Left forelimb (tissue), 1 donor: Measurements from ENCODE around the gene JMJD1C.
"Not testable (repeated sequence)": the region's sequence is repeated elsewhere in the genome, so short reads cannot be mapped to it uniquely, and the experiment has no call there.

Experiments used
- DNase-seq: peaks from one replicate; pipeline ENCODE4 v3.0.0-alpha.2; 2018; ENCODE audit warnings: low spot score

JMJD1C gene

DNA sequence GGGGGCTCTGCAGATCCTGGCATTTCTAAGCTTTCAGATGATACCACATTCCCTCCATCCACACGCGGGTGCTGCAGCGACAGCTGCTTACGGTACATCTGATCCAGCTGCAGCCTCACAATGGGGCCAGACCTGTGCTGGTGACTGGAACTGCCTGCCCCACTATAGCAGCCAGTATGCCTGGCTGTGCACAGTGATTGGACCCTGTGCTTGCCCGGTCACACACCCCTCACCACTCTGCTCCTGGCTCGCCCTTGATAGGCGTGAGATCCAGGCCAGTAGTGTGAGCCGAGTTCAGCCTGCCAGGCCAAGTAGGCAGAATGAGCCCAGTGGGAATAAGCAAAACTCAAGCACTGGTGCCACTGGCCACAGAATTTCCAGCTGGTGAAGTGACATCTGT, 167.8 kb downstream of the JMJD1C start:
- DNase-seq = no peak

DNA sequence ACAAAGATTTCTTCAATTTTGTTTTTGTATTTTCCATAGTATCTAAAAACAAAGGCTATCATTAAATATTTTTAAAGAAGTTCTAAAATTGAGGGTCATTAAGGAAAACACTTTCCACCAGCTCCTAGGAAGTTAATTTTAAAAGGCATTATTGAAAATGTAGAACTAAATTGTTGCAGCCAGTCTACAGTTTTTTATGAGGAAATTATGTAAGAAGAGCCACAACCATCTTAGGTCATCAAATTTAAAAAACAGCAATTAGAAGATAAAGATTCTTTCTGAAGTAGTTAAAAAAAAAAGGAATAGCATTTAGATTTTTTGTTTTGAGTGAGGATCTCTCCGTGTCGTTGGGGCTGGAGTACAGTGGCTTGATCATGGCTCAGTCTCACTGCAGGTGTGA, 171.0 kb downstream of the JMJD1C start:
- no peak for DNase-seq

DNA sequence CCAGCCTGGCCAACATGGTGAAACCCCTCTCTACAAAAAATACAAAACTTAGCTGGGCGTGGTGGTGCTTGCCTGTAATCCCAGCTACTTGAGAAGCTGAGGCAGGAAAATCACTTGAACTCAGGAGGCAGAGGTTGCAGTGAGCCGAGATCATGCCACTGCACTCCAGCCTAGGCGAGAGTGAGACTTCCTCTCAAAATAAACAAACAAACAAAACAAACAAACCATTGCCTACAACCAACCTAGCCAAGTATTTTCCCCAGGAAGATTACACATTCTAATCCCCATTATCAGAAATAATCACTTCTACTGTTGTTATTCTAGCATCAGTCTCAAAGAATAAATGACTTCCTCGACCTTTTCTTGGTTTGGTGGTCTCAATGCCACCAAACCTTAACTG, 172.9 kb downstream of the JMJD1C start:
- DNase-seq = not testable (repeated sequence)

DNA sequence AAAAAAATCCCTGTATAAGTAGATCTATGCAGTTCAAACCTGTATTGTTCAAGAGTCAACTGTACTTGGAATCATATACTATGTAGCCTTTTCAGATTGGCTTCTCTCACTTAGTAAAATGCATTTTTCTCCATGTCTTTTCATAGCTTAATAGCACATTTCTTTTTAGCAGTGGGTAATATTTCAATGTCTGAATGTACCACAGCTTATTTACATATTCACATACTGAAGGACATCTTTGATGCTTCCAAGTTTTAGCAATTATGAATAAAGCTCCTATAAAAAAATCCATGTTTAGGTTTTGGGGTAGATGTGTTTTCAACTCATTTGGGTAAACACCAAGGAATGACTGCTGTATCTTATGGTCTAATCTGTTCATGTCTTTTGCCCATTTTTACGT, 177.6 kb downstream of the JMJD1C start:
- no peak for DNase-seq

DNA sequence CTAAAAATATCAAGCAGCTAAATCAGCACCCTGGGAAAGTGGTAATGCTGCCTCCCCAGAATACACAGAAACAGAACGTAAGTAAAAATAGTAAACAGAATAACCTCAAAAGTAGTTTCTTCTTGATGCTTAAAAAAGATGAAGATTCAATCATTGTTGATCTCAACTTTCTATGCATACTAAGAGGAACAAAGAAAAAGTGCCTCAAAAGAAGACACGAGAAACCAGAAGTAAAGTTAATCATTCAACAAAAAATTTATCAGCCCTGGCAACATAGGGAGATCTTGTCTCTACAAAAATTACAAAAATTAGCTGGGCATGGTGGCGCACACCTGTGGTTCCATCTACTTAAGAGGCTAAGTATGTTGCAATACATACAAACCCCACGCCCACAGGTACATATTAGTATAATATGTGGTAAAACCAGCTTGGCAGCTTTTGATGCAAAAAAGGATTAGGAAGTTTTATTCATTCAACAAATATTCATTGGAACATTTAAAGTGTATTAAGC, 179.0 kb downstream of the JMJD1C start:
- no peak for DNase-seq

DNA sequence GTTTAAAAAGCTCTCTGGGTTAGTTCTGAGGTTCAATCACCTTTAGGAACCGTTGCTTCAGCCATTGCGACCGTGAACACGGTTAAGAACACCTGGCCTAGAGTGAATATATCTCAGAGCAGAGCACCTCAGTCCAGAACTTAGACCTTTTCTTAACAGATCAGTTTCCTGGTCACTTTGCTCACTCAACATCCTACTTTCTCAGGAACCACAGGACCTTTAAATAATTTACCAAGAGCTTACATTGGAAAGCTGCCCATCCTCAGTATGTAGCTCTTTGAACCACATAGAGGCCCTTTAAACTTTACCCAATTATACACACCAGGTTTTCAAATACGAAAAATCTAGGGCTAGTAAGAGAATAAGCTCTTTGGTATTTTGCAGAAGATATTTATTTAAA, 179.4 kb downstream of the JMJD1C start:
- no peak for DNase-seq

DNA sequence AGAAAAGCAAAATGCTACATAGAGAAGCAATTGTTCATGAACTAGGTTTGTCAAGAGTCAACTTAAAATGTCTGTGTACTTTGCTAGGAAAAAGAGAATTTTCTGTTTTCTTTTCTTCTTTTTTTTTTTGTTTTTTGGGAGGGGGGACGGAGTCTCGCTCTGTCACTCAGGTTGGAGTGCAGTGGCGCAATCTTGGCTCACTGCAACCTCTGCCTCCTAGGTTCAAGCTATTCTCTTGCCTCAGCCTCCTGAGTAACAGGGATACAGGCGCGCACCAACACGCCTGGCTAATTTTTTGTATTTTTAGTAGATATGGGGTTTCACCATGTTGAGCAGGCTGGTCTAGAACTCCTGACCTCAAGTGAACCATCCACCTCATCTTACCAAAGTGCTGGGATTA, 181.9 kb downstream of the JMJD1C start:
- not testable (repeated sequence) for DNase-seq

DNA sequence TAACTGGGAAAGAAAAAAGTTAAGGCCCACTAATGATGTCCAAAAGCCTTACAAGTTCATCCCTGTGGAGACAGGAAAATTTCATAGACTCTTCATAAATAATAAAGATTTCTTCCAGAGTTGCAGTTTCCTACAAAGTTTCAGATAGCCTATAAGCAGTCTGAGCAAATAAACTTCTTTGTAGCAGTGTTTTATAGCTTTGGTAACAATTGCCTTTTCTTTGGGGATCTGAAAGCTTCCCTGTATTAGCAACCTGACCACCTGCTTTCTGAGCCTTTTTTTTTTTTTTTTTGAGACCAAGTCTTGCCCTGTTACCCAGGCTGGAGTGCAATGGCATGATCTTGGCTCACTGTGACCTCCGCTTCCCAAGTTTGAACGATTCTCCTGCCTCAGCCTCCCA, 182.7 kb downstream of the JMJD1C start:
- no peak for DNase-seq

DNA sequence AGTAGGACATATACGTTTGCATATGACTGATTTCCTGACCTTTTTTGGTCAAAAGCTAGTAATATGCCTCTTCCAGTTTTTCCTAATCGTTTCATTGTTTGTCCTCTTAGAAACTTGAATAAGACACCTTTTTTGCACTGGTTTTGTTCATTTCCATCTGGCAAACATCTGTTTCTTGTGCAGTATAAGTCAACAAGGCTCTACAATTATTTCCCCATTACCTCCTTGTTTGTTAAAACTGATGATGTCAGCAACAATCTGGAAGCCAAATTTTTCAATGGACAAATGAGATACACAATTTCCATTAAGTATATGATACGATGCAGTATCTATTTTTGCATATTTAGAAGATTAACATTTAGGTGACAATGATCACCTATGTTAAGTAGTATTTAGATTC, 183.8 kb downstream of the JMJD1C start:
- no peak for DNase-seq

DNA sequence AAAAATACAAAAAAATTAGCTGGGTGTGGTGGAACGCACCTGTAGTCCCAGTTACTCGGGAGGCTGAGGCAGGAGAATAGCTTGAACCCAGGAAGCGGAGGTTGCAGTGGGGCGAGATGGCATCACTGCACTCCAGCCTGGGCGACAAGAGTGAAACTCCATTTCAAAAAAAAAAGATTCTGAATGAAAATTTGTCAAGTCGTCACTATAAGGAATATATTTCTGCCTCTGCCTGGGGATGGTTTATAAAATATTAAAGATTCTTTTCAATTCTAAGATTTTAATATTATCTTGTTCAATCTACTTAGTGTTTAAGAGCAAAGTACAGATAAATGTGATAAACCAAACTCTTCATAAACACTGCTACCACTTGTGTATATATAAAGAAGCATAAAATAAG, 185.4 kb downstream of the JMJD1C start:
- DNase-seq = no peak

DNA sequence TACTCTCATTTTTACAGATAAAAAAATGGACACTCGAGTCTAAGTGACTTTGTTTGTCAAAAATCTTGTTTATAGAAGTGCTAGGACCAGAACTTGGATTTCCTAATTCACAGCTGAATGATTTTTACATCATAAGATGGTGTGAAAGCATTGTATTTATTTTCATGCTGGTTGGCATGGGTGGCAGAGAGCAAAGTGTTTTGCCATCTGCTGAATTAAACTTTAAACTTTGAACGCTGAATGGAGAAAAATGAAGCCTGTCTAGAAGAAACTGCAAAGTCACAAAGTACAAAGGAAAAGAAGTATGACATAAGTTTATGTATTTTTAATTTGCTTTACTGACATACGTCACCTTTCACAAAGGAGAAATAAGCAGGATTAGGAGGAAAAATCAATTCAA, 190.7 kb downstream of the JMJD1C start:
- no peak for DNase-seq

DNA sequence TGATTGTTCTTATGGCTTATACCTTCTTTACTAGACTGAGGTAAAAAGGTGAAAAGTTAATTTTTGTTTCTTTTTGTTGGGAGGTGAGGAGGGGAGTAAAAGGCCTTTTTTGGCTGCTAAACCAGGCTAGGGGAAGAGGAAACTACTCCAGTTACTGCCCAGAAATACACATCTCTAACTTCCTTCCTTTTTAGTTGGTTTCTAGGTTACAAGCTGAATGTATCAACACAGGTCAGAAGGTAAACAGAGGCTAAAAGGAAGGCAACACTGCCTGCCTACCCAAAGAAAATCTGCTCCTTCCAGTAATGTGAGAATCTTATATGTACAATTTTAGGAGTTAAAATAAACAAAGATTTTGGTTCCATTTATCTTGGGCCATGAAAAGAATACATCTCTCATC, 192.2 kb downstream of the JMJD1C start:
- DNase-seq = no peak

DNA sequence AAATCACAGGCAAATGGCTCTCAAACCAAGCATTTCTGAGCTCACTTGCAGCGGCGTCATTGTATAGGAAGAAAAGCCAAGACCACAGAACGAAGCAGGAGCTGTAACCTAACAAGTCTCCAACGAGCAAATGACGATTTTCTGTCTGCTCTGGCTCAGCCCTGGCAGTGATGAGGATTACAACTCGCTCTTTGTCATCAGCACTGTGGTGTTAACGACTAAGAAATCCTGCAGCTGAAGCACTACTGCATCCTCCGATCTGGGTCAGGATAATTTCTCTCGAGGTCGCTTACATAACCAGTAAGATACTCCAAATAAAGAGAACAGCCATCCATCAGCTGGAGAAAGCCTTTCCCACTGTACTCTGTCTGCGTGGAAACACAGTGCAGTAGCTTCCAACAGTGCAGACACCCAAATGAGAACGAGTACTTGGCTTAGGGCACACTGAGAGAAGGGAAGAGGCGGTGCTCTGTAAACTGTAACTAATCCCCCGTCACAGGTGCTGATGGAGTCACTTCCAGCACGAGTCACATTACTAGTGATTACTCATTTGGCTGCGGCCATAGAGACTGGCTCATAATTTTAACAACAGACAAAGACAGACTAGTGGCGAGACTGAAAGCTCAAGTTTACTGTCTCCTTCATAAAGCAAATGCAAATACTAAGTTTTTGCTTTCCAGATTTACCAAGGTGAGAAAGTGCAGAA, 196.8 kb downstream of the JMJD1C start:
- peak; percentile 89 for DNase-seq

DNA sequence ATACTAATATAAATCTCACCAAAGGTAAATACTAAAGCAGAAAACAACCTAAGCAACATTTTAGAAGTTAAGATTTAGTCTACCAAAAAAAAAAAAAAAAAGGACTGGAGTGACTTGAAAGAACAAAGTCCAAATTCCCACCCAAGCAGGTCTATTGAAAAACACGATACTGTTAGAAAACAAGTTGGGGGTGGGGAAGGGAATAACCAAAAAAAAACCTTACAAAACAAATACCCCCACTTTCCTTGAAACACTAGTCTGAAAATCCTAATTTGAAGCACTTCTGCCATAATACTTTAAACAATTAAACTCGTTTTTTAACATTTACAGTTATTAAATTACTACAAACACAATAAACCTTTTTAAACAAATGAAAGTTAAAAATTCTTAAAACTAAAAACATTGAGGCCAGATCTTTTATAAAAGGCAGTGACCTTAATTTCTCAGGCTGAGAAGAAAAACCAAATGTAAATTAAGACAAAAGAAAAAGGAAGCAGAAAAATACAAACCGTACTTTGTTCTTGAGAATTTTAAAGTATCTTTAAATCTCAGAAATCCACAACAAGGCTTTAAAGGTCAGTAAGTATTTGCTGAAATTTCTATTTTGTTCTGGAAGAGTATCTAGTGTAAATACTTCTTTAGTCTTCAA, 197.5 kb downstream of the JMJD1C start:
- DNase-seq = no peak

DNA sequence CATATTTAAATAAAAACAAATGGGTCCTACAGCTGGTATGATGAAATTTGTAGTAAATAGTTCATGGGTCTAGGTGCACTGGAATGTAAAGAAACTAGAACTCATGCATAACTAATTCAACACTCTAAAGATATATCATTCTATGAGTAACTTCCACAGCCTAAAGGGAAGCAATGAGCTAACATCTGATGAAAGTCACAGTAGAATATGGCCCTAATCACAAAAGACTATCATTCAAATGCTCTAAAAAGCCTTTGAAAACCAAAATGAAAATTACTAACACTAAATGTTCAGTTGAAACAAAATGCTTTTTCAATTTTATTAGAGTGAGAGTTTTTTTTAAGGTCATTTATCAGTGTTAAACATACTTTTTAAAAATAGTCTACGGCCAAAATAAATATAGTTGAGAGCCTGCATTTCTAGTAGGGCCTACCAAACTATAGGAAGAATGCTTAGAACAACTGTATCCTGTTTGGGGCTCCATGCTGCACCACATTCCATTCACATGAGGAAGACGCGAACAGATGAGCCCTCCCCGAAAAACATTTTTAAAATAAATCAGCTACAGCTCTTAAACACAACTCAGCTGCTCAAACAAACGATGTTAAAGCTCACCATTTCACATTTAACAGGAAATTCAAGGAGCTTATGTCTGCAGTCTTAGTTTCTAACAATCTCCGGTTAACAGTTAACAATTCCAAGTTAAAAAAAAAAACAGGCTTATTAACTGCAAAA, 198.2 kb downstream of the JMJD1C start:
- DNase-seq = no peak

DNA sequence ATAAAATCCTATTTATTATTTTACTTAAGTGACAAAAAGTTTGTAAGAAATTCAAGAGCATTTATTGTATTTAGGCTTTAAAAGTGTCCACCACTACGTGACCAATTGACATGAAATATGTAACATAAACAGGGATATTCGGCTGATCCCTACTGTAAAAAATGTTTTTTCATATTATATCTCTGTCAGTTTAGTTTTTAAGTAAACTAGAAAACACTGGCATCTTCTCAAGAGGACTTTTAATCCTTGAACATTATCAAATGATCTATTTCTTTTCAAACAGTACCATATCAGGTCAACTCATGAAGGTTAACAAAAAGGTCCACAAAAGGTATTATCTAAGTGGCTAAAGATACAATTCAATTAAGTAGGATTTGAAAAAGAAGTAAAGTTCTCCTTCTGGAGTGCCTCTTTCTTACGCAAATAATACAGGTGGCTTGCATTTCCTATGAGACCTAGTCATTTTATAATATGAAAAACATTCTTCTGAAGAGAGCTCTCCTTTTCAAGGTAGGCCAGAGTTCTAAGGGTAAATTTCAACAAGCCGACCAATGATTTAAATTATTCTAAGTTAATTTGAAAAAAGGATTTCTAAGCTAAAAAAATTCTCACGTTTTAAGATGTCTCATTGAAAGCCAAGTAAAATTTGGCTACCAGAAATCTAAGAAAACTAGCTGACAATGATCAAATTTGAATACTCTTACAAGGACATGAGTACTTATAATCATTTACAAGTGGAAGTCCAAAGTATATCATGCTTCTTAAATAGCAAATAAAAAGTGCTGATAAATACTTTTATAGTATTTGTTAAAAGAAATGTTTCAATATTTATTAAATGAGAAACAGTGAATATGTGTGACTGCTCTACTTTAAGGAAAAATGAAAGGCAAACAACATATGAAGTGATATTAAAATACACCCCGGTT, 199.1 kb downstream of the JMJD1C start:
- DNase-seq = no peak

DNA sequence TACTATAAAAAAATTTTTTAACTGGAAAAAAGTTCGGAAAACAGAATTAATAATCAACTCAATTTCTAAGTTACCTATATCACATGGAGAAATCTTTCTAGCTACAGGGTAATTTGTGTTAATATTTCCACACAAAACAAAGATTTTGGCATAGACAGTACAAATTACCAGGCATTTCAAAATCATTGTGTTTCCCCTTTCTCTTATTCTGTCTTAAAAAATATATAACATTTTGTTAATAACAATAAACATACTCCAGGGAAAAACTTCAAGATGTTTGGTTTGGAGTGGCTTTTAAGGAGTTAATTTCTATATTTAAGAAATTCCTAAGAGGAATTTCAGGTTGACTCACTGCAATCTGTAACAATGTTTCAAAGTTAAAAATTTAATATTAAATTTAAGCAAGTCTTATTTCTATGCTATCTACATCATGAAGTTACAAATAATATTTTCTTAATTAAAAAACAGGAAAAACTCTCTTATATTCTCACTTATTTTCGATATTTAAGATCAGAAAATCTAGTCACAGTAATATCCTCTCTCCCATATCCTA, 200.0 kb downstream of the JMJD1C start:
- DNase-seq = no peak

DNA sequence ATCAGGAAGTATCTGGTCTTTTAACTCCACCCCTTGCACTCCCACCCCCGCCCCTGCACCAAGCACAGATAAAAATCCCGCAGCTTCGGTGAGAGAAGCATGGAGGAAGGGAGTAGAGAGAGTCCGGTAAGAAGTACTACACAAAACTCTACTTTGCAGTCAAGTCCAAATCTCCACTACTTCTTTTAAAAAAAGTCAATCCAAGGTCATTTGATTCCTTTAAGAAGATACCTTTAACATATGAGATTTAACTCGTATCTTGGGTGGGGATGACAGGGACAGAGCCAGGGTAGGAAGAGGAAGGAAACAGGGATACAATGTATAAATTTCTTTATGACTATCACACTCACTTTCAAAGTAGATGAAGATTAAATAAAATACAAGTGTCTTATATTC, 200.6 kb downstream of the JMJD1C start:
- DNase-seq = no peak

DNA sequence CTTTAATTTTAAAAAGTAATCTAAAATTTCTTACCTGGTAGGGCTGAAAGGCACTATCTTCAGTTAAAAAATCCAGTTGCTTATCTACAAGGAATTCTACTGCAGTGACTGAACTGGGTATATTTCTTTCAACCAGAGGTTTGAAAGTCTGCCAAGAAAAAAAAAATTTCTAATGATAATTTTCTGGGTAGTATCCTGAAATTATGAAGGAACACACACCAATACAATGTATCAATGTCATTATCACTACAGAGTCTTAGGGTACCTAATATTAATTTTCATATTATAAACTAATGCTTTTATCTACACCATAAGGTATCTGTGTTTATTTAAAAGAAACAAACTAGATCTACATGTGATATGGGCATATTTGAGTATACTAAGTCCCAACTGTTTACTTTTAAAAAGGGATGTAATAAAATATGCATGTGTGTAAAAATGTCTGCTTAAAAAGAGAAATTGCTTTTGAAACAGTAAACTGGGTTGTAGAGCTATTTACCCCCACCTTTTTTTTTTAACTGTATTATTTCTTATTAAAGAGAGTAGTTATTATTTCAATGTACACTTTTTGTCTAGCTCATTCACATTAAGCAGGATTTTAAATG, 201.1 kb downstream of the JMJD1C start:
- DNase-seq = no peak

DNA sequence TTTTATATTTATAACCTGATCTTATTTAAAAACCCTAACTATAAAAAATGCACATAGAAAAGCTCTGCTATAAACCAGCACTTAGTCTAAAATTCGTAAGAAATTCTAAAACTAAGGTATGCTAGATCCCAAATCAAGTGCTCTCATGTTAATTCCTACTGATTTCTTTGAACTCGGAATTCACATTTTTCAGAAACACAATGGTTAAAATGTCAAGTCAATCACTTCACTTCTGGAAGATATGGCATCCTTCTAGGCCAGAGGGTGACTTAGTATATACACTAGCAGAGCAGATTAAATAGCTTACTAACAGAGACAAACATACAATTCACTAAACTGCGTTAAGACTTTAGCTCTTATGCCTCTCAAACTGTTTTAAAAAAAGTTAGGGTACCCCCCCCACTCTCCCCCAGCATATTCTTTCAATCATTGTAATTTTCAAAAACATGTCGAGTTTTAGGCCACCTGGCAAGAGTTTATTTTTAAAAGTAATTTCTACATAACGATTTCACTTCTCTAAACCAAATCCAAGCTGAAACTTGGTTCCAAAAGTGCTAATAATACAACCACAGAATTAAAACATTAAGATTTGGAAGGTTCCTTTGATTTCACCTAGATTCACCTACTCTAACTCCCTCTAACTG, 203.2 kb downstream of the JMJD1C start:
- DNase-seq = no peak

DNA sequence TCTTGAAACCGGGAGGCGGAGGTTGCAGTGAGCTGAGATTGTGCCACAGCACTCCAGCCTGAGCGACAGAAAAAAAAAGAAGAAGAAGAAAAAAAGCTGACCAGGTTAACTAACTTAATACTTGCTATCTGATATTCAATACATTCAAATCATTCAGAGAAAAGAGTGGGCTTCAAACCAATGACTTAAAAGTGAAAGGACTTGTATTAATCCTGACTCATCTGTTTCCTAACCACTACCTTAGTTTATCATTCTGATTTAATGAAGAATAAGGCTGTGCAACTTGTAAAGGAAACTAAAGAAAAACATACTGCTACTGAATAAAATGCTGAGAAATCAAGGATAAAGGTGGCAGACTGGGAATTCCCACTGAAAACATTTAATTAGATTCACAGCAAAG, 204.3 kb downstream of the JMJD1C start:
- no peak for DNase-seq
